ENCODE results near the gene TMEM63C.

Gene TMEM63C, protein sequence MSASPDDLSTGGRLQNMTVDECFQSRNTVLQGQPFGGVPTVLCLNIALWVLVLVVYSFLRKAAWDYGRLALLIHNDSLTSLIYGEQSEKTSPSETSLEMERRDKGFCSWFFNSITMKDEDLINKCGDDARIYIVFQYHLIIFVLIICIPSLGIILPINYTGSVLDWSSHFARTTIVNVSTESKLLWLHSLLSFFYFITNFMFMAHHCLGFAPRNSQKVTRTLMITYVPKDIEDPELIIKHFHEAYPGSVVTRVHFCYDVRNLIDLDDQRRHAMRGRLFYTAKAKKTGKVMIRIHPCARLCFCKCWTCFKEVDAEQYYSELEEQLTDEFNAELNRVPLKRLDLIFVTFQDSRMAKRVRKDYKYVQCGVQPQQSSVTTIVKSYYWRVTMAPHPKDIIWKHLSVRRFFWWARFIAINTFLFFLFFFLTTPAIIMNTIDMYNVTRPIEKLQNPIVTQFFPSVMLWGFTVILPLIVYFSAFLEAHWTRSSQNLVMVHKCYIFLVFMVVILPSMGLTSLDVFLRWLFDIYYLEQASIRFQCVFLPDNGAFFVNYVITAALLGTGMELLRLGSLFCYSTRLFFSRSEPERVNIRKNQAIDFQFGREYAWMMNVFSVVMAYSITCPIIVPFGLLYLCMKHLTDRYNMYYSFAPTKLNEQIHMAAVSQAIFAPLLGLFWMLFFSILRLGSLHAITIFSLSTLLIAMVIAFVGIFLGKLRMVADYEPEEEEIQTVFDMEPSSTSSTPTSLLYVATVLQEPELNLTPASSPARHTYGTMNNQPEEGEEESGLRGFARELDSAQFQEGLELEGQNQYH

GRCh38 chr14:77181603-77182437 is at the start of gene TMEM63C:
TMEM63C (plus strand) TSS chr14:77181798; CDS start chr14:77218814, 37,016 bp downstream.
- ChIA-PET CTCF (no interaction called here), POLR2A (no interaction called here)
- TF ChIP-seq, protein P1, sequence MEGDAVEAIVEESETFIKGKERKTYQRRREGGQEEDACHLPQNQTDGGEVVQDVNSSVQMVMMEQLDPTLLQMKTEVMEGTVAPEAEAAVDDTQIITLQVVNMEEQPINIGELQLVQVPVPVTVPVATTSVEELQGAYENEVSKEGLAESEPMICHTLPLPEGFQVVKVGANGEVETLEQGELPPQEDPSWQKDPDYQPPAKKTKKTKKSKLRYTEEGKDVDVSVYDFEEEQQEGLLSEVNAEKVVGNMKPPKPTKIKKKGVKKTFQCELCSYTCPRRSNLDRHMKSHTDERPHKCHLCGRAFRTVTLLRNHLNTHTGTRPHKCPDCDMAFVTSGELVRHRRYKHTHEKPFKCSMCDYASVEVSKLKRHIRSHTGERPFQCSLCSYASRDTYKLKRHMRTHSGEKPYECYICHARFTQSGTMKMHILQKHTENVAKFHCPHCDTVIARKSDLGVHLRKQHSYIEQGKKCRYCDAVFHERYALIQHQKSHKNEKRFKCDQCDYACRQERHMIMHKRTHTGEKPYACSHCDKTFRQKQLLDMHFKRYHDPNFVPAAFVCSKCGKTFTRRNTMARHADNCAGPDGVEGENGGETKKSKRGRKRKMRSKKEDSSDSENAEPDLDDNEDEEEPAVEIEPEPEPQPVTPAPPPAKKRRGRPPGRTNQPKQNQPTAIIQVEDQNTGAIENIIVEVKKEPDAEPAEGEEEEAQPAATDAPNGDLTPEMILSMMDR (IDR thresholded peaks at IDR 0.05; ENCODE audit: insufficient read depth, low read length, missing control alignments): no peak
- peak within 1 kb of the TSS; percentile 15; the same call in 1 of the 2 replicates for H3K4me3 ChIP-seq (ENCODE audit: low read depth, low read length)
- DNase-seq (ENCODE audit: low read depth, low spot score): no peak

GRCh38 chr14:77131871-77132486 is 49.6 kb upstream of the TMEM63C start:
- no peak for DNase-seq (ENCODE audit: low read depth, low spot score)
- POLR2A ChIA-PET: no interaction called here
- TF ChIP-seq, protein P1 (IDR thresholded peaks at IDR 0.05; ENCODE audit: insufficient read depth, low read length, missing control alignments): no peak
- H3K4me3 ChIP-seq (ENCODE audit: low read depth, low read length): no peak overlapping the region
- CTCF ChIA-PET: no interaction called here

- CTCF ChIA-PET: interaction anchor here (1.1 to 2.4 kb wide), 6 partner anchors 9 to 261 kb away, joined by 3 to 21 read pairs (median 7); no protein-coding TSS in a partner anchor
- POLR2A ChIA-PET: no interaction called here
- DNase-seq (ENCODE audit: low read depth, low spot score): no peak
- TF ChIP-seq, protein P1 (IDR thresholded peaks at IDR 0.05; ENCODE audit: insufficient read depth, low read length, missing control alignments): no peak
- no peak overlapping the region for H3K4me3 ChIP-seq (ENCODE audit: low read depth, low read length)
Measured at GRCh38 chr14:77133720-77134338, 47.8 kb upstream of the TMEM63C start.

DNA sequence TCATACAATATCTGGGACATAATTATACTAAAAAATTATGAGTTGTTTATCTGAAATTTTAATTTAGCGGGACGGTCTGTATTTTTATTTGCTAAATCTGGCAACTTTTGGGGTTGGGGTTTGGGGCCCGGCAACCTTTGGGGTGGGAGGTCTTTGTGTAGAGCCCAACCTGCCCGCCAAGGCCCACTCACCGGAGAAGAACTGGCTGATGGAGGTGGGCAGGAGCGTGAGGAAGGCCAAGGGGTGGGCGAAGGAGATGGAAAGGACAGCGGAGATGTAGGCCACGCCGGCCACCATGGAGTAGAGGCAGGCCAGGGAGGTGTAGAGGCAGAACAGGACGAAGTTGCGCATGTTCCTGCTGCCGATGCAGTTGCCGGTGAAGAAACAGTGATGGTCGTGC is 42.6 kb upstream of the TMEM63C start:
- no peak overlapping the region for H3K4me3 ChIP-seq (ENCODE audit: low read depth, low read length)
- DNase-seq (ENCODE audit: low read depth, low spot score): no peak
- ChIA-PET CTCF (interaction anchor here (1.2 kb wide), 1 partner anchor 14 kb away, joined by 3 read pairs; no protein-coding TSS in a partner anchor), POLR2A (no interaction called here)
- TF ChIP-seq, protein P1 (IDR thresholded peaks at IDR 0.05; ENCODE audit: insufficient read depth, low read length, missing control alignments): no peak

- TF ChIP-seq, protein P1 (IDR thresholded peaks at IDR 0.05; ENCODE audit: insufficient read depth, low read length, missing control alignments): peak; percentile 62
- no peak for DNase-seq (ENCODE audit: low read depth, low spot score)
- ChIA-PET POLR2A (no interaction called here), CTCF (interaction anchor here (1.2 to 1.4 kb wide), 2 partner anchors 13 to 30 kb away, joined by 3 read pairs; no protein-coding TSS in a partner anchor)
- no peak overlapping the region for H3K4me3 ChIP-seq (ENCODE audit: low read depth, low read length)
Measured at GRCh38 chr14:77139540-77140358, 41.8 kb upstream of the TMEM63C start.

All from AG04449 (cell line).